ENCODE data around the gene ZNF583. TPM values are rescaled to one million over a fixed set of nuclear protein-coding genes. Genes with fewer than 3 reads are reported as not detected.

Gene ZNF583
- total RNA-seq, 1 donor from 2014 or later = 11.5 TPM

- H3K9me3 Mint-ChIP-seq = peaks cover 32% of the 10 kb centered on the region
- H3K27me3 Mint-ChIP-seq = no peaks in the 10 kb centered on the region
- peak overlapping the region; percentile 94 for H3K4me3 Mint-ChIP-seq
- H3K4me1 Mint-ChIP-seq (ENCODE audit: unreplicated experiment) = peaks cover 16% of the 10 kb centered on the region
- H3K27ac Mint-ChIP-seq = peak overlapping the region; percentile 91
- no peak for TF ChIP-seq CTCF (conservative IDR thresholded peaks at IDR 0.05)
- H3K36me3 Mint-ChIP-seq = peaks cover 62% of the 10 kb centered on the region
- DNase-seq (ENCODE audit: extremely low spot score, unreplicated experiment) = no peak
Measured at GRCh38 chr19:56405062-56405461, 930 bp downstream of the ZNF583 start.

- DNase-seq (ENCODE audit: extremely low spot score, unreplicated experiment) = no peak
- no peaks in the 10 kb centered on the region for H3K4me1 Mint-ChIP-seq (ENCODE audit: unreplicated experiment)
- H3K27ac Mint-ChIP-seq = no peak overlapping the region
- H3K9me3 Mint-ChIP-seq = peaks cover 42% of the 10 kb centered on the region
- no peak overlapping the region for H3K4me3 Mint-ChIP-seq
- peaks cover 62% of the 10 kb centered on the region for H3K36me3 Mint-ChIP-seq
- TF ChIP-seq CTCF (conservative IDR thresholded peaks at IDR 0.05) = no peak
- H3K27me3 Mint-ChIP-seq = no peaks in the 10 kb centered on the region
Measured at GRCh38 chr19:56423276-56423984, 19.3 kb downstream of the ZNF583 start.

GRCh38 chr19:56423985-56424353 is 19.8 kb downstream of the ZNF583 start:
- Mint-ChIP-seq H3K36me3 (peaks cover 57% of the 10 kb centered on the region), H3K4me1 (ENCODE audit: unreplicated experiment) (no peaks in the 10 kb centered on the region), H3K9me3 (peaks cover 36% of the 10 kb centered on the region), H3K27ac (no peak overlapping the region), H3K4me3 (no peak overlapping the region), H3K27me3 (no peaks in the 10 kb centered on the region)
- no peak for TF ChIP-seq CTCF (conservative IDR thresholded peaks at IDR 0.05)
- DNase-seq (ENCODE audit: extremely low spot score, unreplicated experiment) = no peak

GRCh38 chr19:56441206-56441792 is 37.2 kb downstream of the ZNF583 start:
- Mint-ChIP-seq H3K27me3 (no peaks in the 10 kb centered on the region), H3K4me1 (ENCODE audit: unreplicated experiment) (no peaks in the 10 kb centered on the region), H3K4me3 (no peak overlapping the region), H3K36me3 (no peaks in the 10 kb centered on the region), H3K9me3 (peaks cover 4% of the 10 kb centered on the region), H3K27ac (no peak overlapping the region)
- no peak for DNase-seq (ENCODE audit: extremely low spot score, unreplicated experiment)
- TF ChIP-seq CTCF (conservative IDR thresholded peaks at IDR 0.05) = no peak

- H3K9me3 Mint-ChIP-seq = peaks cover 27% of the 10 kb centered on the region
- no peak overlapping the region for H3K27ac Mint-ChIP-seq
- H3K4me1 Mint-ChIP-seq (ENCODE audit: unreplicated experiment) = no peaks in the 10 kb centered on the region
- no peaks in the 10 kb centered on the region for H3K27me3 Mint-ChIP-seq
- no peak for TF ChIP-seq CTCF (conservative IDR thresholded peaks at IDR 0.05)
- no peak for DNase-seq (ENCODE audit: extremely low spot score, unreplicated experiment)
- H3K36me3 Mint-ChIP-seq = no peaks in the 10 kb centered on the region
- no peak overlapping the region for H3K4me3 Mint-ChIP-seq
Measured at GRCh38 chr19:56474308-56474707, 70.2 kb downstream of the ZNF583 start.

All from type B pancreatic cell (in vitro differentiated cells).